Myocyte (in vitro differentiated cells): ENCODE data around the gene PDCD11. TPM values are rescaled to one million over a fixed set of nuclear protein-coding genes. Genes with fewer than 3 reads are reported as not detected.

Source experiments
- microRNA counts: library from miRNA; unstranded; fragments of <30 nt; microRNA quantifications from one replicate; lab custom pipeline; 2016
- microRNA-seq: library from miRNA; unstranded; fragments of <30 nt; microRNA quantifications from one replicate; pipeline ENCODE4, GENCODE V29; 2016
- total RNA-seq: library from RNA; depleted of rRNA; stranded (reverse); fragments of >200 nt; gene quantifications from 2 replicates; pipeline ENCODE4 v1.2.3, GENCODE V29; 2014

PDCD11 gene
- total RNA-seq, 1 donor from 2014 or later = 32.3 TPM

MicroRNAs encoded within 50 kb of the gene (microRNA counts, 767-probe panel; counts per million panel counts)
- microRNA hsa-miR-1307-3p (lab: Ali Mortazavi, UCI) = not detected

Small RNAs within 50 kb of the gene (microRNA-seq; reads per million reads assigned to microRNA genes)
- gene MIR1307 = 1,113 reads per million, percentile 81 among the genes with 10 or more reads in this experiment

Other genes starting within 250 kb of the PDCD11 start
- gene NT5C2, start 203.4 kb upstream of the PDCD11 start, total RNA-seq = 57.3 and 79.4 TPM in 2 replicates
- 0.21 TPM in 1 of 2 replicates, not detected in the other for gene RPEL1, start 150.7 kb upstream of the PDCD11 start, total RNA-seq
- not detected in 2 replicates for gene INA, start 119.5 kb upstream of the PDCD11 start, total RNA-seq
- 10.1 and 11.6 TPM in 2 replicates for gene PCGF6, start 45.5 kb upstream of the PDCD11 start, total RNA-seq
- 2.7 and 3.5 TPM in 2 replicates for gene TAF5, start 28.6 kb upstream of the PDCD11 start, total RNA-seq
- 304 and 376 TPM in 2 replicates for gene ATP5MK, start 151 bp upstream of the PDCD11 start, total RNA-seq
- 19.8 and 24.8 TPM in 2 replicates for gene CALHM2, start 55.7 kb downstream of the PDCD11 start, total RNA-seq
- 0.31 TPM in 1 of 2 replicates, not detected in the other for gene CALHM1, start 62.3 kb downstream of the PDCD11 start, total RNA-seq
- not detected in 2 replicates for gene CALHM3, start 82.6 kb downstream of the PDCD11 start, total RNA-seq
- gene NEURL1, start 97.1 kb downstream of the PDCD11 start, total RNA-seq = 10.6 and 12.1 TPM in 2 replicates